ENCODE data around the gene RAP2C. TPM values are rescaled to one million over a fixed set of nuclear protein-coding genes. Genes with fewer than 3 reads are reported as not detected.
A peak's percentile ranks its signal among the peaks of the same experiment; 100 is the strongest.

Gene RAP2C
- 29.9 TPM for polyA plus RNA-seq (2013, experiment 1 of 2; ENCODE audit: insufficient read length)
- polyA plus RNA-seq (2013, experiment 2 of 2; ENCODE audit: insufficient read length): 26.9 TPM

- DNase-seq: peak; percentile 69
These were observed at the start of gene RAP2C for GRCh38 chrX:132219343-132219768. Gene RAP2C (minus strand): TSS chrX:132219447. CDS start chrX:132217268, 2,179 bp downstream.

- DNase-seq: no peak
These were observed 48.1 kb upstream of the RAP2C start for GRCh38 chrX:132267392-132267791.

GRCh38 chrX:132266583-132267355, 47.5 kb upstream of the RAP2C start:
- DNase-seq: peak; percentile 6

DNA sequence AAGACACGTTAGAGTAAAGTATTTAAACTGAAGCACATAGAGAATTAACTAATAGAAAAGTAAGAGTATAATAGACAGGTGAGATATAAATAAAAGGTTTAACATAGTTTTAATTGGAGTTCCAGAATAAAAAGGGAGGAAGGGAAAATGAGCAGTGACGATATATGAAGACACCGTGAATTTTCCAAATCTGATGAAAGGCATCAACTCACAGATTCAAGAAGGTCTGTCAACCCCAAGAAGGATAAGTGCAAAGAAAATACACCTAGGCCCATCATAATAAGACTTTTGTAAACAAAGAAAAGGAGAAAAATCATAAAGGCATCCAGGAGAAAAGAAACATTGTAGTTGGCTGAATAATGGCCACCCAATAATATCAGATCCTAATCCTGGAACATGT, 43.9 kb upstream of the RAP2C start:
- no peak for DNase-seq

DNA sequence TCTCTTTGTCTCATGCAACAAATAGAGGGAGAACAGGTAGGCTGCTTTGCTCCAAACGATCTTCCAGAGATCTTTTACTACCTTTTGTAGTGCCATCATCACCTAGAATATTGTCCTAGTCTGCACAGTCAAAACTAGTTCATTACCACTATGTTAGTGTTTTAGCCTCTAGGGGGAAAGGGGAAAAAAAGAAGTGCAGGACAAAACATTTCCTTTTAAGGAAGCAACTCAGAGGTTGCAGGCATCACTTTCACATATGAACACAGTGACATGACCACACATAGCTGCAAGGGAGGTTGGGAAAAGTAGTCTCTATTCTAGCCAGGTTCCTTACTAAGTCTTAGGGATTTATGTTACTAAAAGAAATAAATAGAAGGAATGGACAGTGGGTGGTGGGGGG, 39.3 kb upstream of the RAP2C start:
- no peak for DNase-seq

GRCh38 chrX:132257116-132257515, 37.9 kb upstream of the RAP2C start:
- no peak for DNase-seq

GRCh38 chrX:132236121-132236520, 16.9 kb upstream of the RAP2C start:
- no peak for DNase-seq

GRCh38 chrX:132235488-132235887, 16.2 kb upstream of the RAP2C start:
- DNase-seq: no peak

DNA sequence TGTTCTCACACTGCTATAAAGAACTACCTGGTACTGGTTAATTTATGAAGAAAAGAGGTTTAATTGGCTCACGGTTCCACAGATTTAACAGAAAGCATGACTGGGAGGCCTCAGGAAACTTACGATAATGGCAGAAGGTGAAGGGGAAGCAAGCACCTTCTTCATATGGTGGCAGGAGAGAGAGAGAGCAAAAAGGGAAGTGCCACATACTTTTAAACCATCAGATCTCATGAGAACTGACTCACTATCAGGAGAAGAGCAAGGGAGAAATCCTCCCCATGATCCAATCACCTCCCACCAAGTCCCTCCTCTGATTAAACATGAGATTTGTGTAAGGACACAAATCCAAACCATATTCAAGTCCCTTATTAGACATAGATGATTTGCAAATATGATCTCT, 12.3 kb upstream of the RAP2C start:
- DNase-seq: no peak

DNA sequence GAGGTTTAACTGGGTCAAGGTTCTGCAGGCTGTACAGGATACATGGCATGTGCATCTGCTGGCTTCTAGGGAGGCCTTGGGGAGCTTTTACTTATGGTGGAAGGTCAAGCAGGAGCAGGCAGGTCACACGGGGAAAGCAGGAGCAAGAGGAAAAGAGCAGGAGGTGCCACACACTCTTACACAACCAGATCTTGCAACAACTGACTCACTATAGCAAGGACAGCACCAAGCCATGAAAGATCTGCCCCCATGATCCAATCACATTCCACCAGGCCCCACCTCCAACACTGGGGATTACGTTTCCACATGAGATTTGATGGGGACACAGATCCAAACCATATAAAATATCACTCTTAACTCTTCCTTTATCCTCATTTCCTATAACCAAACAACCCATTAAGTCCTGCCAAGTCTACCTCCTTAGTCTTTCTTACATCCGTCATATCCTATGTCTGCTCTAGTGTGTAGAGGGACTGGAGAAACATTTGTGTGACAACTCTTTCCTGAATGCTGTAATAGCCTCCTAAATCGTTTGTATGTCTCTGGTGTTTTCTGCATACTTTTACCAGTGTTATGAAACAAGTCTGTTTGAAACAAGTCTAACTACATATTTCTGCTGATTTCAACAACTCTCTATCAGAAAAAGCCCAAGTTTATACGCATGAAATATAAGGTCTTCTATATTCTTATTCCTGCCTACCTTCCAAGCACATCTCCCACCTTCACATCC, 8.3 kb upstream of the RAP2C start:
- no peak for DNase-seq

DNA sequence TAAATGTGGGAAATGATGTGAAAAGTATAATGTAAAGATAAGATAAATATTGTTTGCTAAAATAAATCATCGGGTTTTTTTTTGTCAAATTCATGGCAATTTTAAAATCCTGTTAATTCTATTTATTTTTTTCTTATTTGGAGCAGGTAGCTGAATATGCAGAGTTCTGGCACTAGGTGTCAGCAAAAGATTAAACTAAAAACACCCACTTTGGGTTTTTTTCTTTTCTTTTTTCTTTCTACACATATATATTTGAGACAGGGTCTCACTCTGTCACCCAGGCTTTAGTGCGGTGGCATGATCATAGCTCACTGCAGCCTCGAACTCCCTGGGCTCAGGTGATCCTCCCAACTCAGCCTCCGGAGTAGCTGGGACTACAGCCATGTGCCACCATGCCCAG, 6.9 kb upstream of the RAP2C start:
- DNase-seq: no peak

GRCh38 chrX:132218100-132218812, 991 bp downstream of the RAP2C start:
- DNase-seq: peak; percentile 89

DNA sequence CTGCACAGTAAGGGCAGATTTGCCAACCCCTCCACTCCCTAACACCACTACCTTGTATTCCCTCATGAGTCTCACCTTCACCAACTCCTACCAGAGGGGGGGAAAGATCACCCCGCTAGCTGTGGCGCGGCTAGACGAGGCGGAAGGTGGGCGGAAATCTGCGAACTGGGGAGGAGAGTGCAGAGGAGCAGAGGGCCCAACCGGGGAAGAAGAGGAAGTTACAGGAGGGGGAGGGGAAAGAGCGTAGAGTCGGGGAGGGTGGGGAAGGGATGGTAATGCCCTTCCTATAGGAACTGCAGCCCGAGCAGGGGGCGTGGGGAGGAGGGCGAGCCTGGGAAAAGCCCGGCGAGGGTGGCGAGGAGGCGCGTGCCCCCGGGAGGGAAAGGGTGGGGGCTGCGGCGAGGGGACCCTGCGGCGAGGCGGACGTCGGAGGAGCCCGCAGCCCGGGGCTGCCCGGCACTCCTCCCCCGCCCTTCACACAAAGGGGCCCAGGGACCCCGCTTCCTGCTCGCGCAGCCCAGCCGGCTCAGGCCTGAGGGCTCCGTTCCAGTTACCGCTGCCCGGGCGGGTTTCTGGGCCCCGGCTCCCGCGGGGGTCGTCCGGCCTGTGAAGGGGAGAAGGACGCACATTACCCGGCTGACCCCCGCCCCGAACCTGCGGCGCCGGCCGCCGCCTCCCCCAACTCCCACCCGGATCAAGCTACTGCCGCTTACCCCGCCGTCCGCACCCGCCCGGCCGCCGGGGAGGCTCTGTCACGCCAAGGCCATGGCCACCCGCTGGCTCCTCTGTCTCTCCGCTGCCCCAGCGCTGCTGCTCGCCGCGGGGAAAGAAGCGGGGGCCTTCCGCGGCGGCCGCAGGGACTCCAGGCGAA, 1.8 kb downstream of the RAP2C start:
- peak; percentile 77 for DNase-seq

GRCh38 chrX:132216806-132217202, 2.4 kb downstream of the RAP2C start:
- DNase-seq: no peak

DNA sequence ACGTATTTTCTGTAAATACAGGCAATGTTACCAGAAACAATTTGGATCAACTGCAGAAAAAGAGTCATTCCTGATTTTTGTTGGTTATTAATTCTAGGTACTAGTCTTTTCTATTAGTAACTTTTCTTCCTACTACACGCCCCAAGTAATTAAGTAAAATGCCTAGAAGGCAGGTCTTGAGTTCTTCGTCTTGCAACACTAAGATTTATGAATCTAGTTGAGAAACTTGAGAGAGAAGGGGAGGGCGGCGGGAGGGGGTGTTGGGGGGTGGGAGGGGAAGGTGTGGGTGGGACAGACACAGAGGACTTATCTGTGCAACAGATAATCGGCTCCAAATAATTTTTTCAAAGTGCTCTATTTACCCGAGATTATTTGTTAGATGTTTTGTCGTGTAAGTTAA, 3.0 kb downstream of the RAP2C start:
- DNase-seq: no peak

DNA sequence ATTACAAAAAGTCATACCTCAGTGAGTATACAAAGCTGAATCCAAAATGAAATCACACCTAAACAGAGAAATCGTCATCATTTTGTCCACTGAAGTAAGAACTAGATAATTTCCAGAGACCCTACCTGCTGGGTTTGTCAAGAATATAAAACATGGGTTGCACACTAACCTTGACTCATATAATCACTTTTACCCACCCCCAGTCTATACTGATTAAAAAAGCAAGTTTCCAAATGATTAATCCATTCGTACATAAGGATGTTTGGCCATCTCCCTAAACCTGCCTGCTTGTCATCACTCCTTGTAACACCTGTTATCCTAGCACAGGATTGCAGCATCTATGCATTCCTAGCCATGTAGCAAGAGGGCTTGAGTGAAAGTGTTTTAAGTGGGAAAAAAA, 4.7 kb downstream of the RAP2C start:
- no peak for DNase-seq

DNA sequence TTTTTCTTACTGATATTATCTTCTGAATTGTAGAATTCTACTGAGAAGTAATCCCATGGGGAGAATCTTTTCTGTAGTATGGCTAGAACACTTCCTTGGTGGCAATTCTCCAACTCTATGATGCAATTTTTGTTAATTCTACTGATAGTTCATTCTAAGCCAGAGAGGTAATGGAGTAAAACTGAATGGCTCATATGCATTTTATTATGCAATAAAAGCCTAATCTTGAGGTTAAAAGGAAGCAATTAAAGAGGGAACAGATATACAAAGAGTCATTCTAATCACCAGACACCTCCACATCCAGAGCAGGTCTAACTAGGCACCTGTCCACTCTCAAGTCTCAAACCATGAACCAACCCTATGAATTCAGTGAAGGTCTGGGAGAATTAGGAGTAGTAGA, 9.7 kb downstream of the RAP2C start:
- DNase-seq: peak; percentile 49

DNA sequence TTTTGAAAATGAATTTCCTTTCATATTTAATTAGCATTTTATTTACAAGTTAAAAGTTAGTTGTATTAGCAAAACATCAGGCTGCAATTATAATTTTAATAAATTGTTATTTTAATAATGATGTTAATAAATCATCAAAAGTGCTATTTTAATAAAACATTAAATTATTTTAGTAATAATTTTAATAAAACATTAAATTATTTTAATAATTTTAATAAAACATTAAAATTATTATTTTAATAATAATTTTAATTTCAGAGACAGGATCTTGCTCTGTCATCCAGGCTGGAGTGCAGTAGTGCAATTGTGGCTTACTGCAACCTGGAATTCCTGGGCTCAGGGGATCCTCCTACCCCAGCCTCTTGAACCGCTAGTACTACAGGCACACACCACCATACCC, 10.8 kb downstream of the RAP2C start:
- DNase-seq: no peak

DNA sequence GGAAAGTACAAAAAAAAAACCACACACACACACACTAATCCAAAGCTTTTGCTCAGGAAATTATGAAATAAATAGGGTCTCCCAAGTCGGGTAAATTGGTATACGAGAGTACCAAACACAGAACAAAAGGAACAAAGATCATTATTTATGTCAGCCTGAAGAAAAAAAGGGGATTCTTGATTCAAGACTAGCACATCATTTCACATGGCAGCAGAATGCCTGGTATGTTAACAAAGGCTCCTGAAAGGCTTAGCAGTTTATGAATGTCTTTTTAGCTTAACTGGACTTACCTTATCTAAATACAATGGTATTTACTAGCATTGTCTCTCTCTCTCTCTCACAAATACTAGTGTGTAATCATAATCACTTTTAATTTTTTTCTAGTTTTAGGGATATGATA, 11.3 kb downstream of the RAP2C start:
- DNase-seq: no peak

- no peak for DNase-seq
These were observed 13.0 kb downstream of the RAP2C start for GRCh38 chrX:132206259-132206658.

DNA sequence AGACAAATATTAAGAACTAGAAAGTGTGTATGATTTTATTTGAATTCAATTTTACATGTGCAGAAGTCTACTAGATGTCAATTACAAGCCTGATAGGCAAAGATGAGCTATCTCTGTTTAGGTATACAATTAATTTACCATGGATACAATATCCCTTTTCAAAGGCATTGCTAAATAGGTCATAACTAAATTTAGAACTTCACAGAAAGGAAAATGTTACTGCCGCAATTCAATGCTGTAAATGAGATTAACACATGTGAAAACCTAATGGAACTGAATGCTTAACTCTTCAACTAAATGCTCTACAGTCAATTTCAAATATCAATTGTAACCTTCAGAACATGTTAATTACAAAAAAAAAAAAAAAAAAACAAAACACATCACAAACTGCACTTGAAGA, 14.6 kb downstream of the RAP2C start:
- no peak for DNase-seq

GRCh38 chrX:132200976-132201375, 18.3 kb downstream of the RAP2C start:
- DNase-seq: no peak

Data from fibroblast of skin of back (primary cell).